NCI-H446 treated with DMSO at 0.1 percent for 48 hours (cell line): Measurements from ENCODE around the gene IZUMO4.

ENCODE experiments used
- DNase-seq: peaks from one replicate; lab custom pipeline; 2025; lab: John Stamatoyannopoulos, UW

Gene IZUMO4, protein sequence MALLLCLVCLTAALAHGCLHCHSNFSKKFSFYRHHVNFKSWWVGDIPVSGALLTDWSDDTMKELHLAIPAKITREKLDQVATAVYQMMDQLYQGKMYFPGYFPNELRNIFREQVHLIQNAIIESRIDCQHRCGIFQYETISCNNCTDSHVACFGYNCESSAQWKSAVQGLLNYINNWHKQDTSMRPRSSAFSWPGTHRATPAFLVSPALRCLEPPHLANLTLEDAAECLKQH

GRCh38 chr19:2096480-2097202 is at the start of gene IZUMO4:
Gene IZUMO4, plus strand, starts transcription at chr19:2096915. Its CDS starts 31 bp downstream, at chr19:2096946.
- peak; percentile 98 for DNase-seq

GRCh38 chr19:2047076-2047448 is 49.7 kb upstream of the IZUMO4 start:
- DNase-seq: no peak

- no peak for DNase-seq
These were observed 49.1 kb upstream of the IZUMO4 start for GRCh38 chr19:2047449-2048103.

DNA sequence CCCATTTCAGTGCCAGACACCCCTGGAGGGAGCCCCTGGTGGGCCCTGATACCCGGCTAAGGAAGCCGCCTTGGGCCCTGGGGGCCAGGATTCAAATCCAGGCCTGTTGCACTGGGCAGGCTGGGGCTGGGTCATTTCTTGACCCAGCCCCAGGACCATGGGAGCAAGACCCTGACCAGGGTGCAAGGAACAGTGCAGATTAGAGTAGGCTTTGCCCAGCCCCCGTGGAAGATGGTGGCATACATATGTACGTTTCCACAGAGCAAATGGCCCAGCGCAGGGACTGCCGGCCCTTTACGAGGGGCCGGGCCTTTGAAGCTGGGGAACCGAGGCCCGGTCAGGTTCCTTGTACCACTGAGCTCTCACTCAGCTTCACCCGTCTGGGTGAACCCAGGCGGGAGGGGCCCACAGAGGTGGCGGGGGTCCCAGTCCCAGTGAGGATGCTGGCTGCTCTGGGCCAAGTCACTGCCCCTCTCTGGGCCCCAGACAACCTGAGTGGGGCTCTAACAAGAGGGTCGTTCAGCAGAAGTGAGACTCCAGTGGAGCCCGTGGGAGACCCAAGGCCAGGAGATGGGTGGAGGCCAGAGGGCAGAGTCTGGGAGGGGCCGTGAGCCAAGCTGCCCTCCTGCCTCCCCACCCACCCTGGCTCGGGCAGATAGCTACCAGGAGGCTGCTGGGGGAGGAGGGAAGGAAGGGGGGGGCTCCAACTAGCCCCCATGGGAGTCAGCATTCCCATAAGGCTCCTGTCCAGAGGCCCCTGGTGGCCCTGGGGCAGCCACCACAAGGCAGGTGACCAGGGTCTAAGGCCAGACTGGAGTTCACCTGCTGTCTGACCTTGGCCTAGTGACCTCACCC is 48.4 kb upstream of the IZUMO4 start:
- no peak for DNase-seq

GRCh38 chr19:2048959-2049740 is 47.6 kb upstream of the IZUMO4 start:
- no peak for DNase-seq

DNA sequence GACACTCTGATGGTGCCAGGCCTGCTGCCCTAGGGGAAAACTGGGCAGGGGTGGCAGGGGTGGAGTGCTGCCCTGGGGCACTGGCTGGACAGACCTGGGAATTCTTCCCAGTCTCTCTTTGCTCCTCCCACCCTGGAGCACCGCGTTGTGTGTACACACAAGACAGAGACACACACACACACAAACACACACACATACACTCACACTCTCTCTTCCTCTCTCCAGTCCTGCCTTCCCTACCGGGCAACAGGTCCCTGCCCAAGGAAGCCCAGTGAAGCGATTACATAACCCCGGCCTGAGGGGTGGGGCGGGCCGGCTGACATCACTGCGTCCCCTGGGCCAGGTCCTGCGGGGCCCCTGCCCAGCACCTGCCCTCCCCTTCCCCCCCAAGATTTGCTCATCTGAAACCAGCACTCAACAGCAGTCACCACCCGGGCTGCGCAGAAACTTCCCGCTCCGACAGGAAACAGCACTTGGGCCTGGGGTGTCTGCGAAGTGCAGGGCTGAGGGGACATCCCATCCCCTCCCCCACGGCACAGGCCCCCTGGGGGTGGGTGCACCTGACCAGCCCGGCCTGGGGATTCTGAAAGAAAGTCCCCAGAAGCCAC is 46.9 kb upstream of the IZUMO4 start:
- DNase-seq: no peak

DNA sequence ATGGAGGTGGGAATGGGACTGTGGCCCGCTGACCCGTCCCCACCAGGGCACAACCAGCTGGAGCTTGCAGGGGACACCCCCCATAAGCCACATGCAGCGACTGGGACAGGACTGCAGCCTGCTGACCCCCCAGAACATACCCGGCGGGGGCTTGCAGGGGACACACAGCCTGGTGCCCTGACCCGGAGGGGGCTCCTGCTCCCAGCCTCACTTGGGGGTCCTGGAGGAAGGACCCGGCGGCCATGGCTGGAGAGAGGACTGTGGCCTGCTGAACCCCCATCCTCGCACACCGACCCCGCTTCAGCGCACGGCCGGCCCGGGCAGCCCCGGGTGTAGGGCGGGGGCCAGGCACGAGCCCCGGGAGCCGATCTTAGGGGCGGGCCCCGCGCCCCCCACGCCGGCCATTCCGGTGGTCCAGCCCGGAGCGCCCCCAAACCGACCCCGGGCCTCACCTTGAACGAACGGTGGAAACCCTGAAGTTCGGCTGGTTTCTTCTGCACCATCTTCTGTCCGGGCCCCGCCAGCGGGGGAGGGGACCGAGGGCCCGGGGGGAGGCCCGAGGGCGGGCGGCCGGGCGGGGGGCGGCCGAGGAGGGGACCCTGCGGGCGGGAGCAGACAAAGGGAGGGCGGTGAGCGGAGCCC is 46.2 kb upstream of the IZUMO4 start:
- DNase-seq: no peak

- peak; percentile 73 for DNase-seq
These were observed 45.5 kb upstream of the IZUMO4 start, which contains the start of gene MKNK2 for GRCh38 chr19:2050991-2051772. Gene MKNK2, minus strand, starts transcription at chr19:2051244. Its CDS starts 393 bp downstream, at chr19:2050851.

GRCh38 chr19:2051773-2052704 is 44.7 kb upstream of the IZUMO4 start:
- DNase-seq: no peak

DNA sequence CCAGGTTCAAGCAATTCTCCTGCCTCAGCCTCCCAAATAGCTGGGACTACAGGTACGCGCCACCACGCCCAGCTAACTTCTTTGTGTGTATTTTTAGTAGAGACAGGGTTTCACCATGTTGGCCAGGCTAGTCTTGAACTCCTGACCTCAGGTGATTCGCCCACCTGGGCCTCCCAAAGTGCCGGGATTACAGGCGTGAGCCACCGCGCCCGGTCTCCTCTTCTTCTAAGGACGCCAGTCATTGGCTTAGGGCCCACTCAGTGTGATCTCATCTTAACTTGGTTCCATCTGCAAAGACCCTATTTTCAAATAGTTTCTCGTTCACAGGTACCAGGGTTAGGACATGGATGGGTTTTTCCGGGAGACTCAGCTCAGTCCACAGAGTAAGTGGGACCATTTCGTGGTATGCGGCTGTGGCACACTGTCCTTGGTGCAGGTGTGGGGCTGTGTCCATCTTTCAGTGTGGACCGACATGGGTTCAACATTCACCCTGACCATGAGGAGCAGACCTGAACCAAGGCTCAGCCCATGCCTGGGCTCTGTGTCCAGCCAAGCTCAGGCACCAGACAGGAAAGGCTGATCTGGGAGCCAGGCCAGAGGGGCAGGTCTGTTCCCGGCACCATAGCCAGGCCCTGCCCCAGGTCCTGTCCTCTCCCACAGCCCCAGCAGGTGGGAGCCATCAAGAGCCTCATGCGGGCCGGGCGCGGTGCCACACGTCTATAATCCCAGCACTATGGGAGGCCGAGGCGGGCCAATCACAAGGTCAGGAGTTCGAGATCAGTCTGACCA is 42.9 kb upstream of the IZUMO4 start:
- no peak for DNase-seq

DNA sequence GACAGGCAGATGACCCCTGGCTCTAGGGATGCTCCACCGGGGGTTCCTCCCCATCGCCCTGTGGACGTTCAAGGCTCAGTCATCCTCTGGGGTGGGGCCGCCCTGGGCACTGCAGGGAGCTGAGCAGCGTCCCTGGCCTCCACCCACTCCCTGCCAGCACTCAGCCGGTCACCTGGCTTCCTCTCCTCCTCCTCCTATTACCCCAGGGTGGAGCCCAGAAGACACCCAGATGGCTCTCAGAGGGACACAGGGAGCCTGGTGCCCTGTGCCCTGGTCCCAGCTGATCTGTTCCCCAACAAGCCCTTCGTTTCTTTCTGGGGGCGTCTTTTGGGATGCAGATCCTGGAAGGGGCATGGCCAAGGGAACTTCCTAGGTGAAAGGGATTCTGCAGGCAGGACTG is 42.0 kb upstream of the IZUMO4 start:
- no peak for DNase-seq

DNA sequence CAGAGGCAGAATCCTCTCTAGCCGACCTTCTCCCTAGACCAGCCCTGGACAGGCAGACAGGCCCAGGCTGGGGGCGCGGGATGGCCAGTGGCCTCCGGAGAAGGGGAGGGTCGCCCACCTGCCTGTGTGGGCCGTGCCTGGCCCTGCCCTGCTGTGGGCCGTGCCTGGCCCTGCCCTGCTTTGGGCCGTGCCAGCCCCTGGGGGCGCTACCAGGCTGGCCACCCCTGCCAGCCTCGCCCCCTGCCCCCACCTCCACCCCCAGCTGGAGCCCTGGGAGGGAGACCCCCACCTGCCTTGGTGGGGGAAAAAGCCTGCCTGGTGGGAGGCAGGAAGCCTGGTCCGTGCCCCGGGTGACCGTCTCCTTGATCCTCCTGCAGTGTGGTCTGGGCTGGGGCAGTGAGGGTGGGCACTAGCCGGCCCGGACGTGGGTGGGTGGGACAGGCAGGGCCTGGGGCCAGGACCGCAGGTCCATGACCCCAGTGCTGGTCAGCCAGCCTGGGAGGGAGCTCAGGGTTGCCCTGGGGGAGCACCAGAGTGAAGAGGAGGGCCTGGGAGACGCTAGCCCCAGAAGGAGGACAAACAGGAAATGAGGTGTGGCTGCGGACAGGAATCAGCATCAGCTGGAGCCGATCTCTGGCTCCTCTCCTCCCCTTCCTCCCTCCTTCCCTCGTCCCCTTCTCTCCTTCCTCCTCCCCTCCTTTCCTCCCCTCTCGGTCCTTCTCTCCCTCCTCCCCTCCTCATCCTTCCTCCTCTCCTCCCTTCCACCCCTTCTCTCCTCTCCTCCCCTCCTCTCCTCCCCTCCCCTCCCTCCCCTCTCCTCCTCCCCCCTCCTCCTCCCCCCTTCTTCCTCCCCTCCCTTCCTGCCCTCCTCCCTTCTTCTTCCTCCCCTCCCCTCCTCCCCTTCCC is 40.5 kb upstream of the IZUMO4 start:
- DNase-seq: no peak

- no peak for DNase-seq
These were observed 39.9 kb upstream of the IZUMO4 start for GRCh38 chr19:2056837-2057192.

GRCh38 chr19:2057484-2058469 is 38.9 kb upstream of the IZUMO4 start:
- DNase-seq: no peak
